T-cell (primary cell): Measurements from ENCODE around the gene MAPKAP1. TPM values are rescaled to one million over a fixed set of nuclear protein-coding genes. Genes with fewer than 3 reads are reported as not detected.

Experiments used
- ATAC-seq, 4 experiments: fragments of 200-7000 bp in 3 of 4; fragments of 150-1000 bp in 1 of 4; cut with Tn5 transposase; replicated peaks in 1 of 4; 1 replicate in 3 of 4; 2 replicates in 1 of 4; pipeline ENCODE4 v1.10.0; 2021; ENCODE audit warnings: moderate library complexity in 3 of 4, mild to moderate bottlenecking in 2 of 4, moderate number of reproducible peaks in 1 of 4
- CTCF ChIA-PET, 2 donors: fragments of 300-600 bp; sonication (Branson Sonifier 250); formaldehyde crosslinking; loops; one replicate each; lab custom pipeline; 2022; ENCODE audit warnings: antibody characterized with exemption in 2 of 2; lab: Charles Lee
- POLR2A ChIA-PET, 2 donors: fragments of 300-600 bp; sonication (Branson Sonifier 250); formaldehyde crosslinking; loops; one replicate each; lab custom pipeline; 2022; ENCODE audit warnings: antibody characterized with exemption in 2 of 2; lab: Charles Lee
- DNase-seq, 35 experiments: peaks; one replicate each; pipeline versions ENCODE4 v3.0.0 to v3.0.0-alpha.2; 2013 to 2023
- H3K27ac ChIP-seq: one replicate; pipeline ENCODE4 v1.5.1; 2013; ENCODE audit warnings: low read length
- H3K27me3 ChIP-seq, 2 experiments: replicated peaks in 1 of 2; 1 replicate in 1 of 2; 2 replicates in 1 of 2; pipeline versions ENCODE4 v1.6.1 to v1.7.0; 2013; ENCODE audit warnings: low read length in 1 of 2, mixed read lengths in 1 of 2; ENCODE audit not compliant: control insufficient read depth in 2 of 2, insufficient read depth in 2 of 2; ENCODE audit errors: extremely low read depth in 1 of 2
- H3K36me3 ChIP-seq, 2 donors: 1 replicate in 1 of 2; 2 replicates in 1 of 2; pipeline versions ENCODE4 v1.6.1 to v1.7.0; 2013; ENCODE audit warnings: low read length in 1 of 2; ENCODE audit not compliant: control insufficient read depth in 2 of 2, insufficient read depth in 1 of 2; ENCODE audit errors: extremely low read depth in 1 of 2
- H3K4me1 ChIP-seq, 2 experiments: 1 replicate in 1 of 2; 2 replicates in 1 of 2; pipeline versions ENCODE4 v1.6.1 to v1.7.0; 2013; ENCODE audit warnings: low read length in 2 of 2, mixed read lengths in 1 of 2; ENCODE audit not compliant: insufficient read depth in 2 of 2, control insufficient read depth in 1 of 2; ENCODE audit errors: extremely low read depth in 1 of 2
- H3K4me3 ChIP-seq, 2 donors: 1 replicate in 1 of 2; 2 replicates in 1 of 2; pipeline versions ENCODE4 v1.5.1 to v1.7.0; 2013; ENCODE audit warnings: mild to moderate bottlenecking in 2 of 2, low read length in 1 of 2, moderate library complexity in 1 of 2; ENCODE audit not compliant: control insufficient read depth in 1 of 2; ENCODE audit errors: extremely low read depth in 1 of 2
- H3K9me3 ChIP-seq: 2 replicates; pipeline ENCODE4 v1.7.0; 2013
- H3K27ac Mint-ChIP-seq, 2 donors: one replicate each; pipeline ENCODE4 v1.8.0; 2020 to 2021; ENCODE audit warnings: mild to moderate bottlenecking in 2 of 2, mixed read lengths in 2 of 2
- H3K27me3 Mint-ChIP-seq, 2 donors: one replicate each; pipeline ENCODE4 v1.8.0; 2021 to 2022; ENCODE audit warnings: mixed read lengths in 2 of 2
- H3K36me3 Mint-ChIP-seq: one replicate; pipeline ENCODE4 v1.8.0; 2021; ENCODE audit warnings: mixed read lengths
- H3K4me1 Mint-ChIP-seq, 3 donors: one replicate each; pipeline ENCODE4 v1.8.0; 2020 to 2022; ENCODE audit warnings: mixed read lengths in 3 of 3, mild to moderate bottlenecking in 1 of 3
- H3K4me3 Mint-ChIP-seq, 3 donors: one replicate each; pipeline ENCODE4 v1.8.0; 2020 to 2022; ENCODE audit warnings: mild to moderate bottlenecking in 3 of 3, mixed read lengths in 3 of 3, moderate library complexity in 3 of 3
- H3K9me3 Mint-ChIP-seq, 3 donors: one replicate each; pipeline ENCODE4 v1.8.0; 2020 to 2022; ENCODE audit warnings: mixed read lengths in 3 of 3
- WGBS: methylation state at CpG from one replicate; pipeline ENCODE4 v1.1.5; 2013; ENCODE audit warnings: missing lambda C conversion rate; ENCODE audit not compliant: insufficient coverage; 5-methylcytosine and 5-hydroxymethylcytosine counted together
- total RNA-seq, 35 experiments: library from RNA in 6 of 35; stranded (reverse) in 6 of 35; fragments of 120-200 nt in 1 of 35; gene quantifications; one replicate each; pipeline versions ENCODE4 v1.2.1 to v1.2.4 and lab custom pipeline; 2013 to 2026

MAPKAP1 gene
- total RNA-seq, 5 donors from 2014 or later (not counting 1 experiment from before 2014, with no cell fraction given), result 50.2 to 60.3 (median 55.6) TPM

DNA sequence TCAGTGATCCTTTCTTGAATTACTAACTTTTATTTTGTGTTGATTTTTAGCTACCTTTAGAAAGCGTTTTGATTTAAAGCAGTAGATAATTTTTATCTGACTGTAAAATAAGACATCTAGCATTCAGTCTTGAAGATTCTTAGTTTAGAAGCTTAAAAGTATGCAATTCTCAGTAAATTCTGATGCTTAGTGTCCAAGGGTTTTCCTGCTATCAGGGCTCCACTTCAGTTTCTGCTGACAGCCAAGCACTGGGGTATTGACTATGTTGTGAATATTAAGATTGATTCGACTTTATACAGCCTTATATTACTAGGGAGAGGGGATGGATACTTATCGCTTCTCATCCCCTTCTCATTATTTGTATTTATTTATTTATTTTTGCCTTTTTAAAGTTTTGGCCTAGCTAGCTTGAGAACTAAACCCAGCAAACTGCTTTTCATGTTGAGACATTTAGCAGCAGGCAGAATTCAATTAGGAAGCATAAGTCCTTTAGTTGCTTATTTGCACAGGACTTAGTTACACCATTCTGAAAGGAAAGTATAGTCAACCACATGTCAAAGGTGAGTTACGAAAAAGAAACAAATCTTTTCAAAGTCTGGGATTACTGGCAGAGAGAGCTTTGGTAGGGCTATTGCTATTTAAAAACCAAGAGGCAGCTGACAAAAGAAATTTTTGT is 43.1 kb upstream of the MAPKAP1 start:
- Histone ChIP-seq H3K27ac (no peak overlapping the region), H3K27me3 (no peaks in the 10 kb centered on the region), H3K4me1 (peaks cover 2 to 14% of the 10 kb centered on the region in 2 experiments), H3K36me3 (no peaks in the 10 kb centered on the region), H3K9me3 (no peaks in the 10 kb centered on the region), H3K4me3 (no peak overlapping the region)
- Mint-ChIP-seq H3K36me3 (peaks cover 3% of the 10 kb centered on the region), H3K4me1 (peaks cover 24 to 49% (median 31%) of the 10 kb centered on the region in 3 donors), H3K4me3 (peak overlapping the region in 2 of 3 donors; percentile 28 to 93), H3K27ac (peak overlapping the region in 1 of 2 donors; percentile 34), H3K9me3 (no peaks in the 10 kb centered on the region), H3K27me3 (no peaks in the 10 kb centered on the region)
- WGBS, result no CpG with 5 or more reads among the region's 4 CpGs
- no peak for ATAC-seq
- DNase-seq, result no peak
- ChIA-PET CTCF (no interaction called here), POLR2A (no interaction called here)

DNA sequence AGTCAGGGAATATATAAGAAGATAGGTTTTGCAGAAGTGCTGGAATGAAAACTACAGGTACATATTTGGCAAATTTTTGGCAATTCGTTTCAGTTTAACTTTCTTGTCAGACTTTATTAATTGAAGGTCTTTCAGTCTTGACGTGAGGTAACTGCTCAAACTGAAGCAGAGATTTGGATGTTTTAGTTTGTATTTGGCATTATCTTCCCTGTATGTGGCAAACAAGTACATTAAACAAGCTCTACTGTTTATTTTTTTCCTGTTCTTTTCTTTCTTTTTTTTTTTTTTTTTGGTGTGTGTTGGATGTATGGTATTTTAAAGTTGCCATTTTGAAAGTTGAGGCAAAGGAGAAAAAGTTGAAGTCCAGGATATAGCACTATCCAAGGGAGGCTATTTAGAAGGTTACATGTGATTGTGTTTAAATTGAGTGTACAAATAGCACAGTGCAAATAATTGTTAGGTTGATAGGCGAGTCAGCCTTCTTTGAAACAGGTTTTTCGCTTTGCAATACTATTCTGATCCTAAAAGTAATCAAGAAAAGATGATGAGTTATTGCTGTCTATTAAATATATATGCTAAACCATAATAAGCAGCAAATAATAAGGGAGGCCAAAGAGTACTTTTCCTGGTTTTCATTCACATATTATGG is 42.4 kb upstream of the MAPKAP1 start:
- H3K4me3 Mint-ChIP-seq, result peak overlapping the region; percentile 88 to 93 (median 89)
- Histone ChIP-seq H3K27me3 (no peaks in the 10 kb centered on the region), H3K4me3 (no peak overlapping the region), H3K27ac (no peak overlapping the region), H3K36me3 (no peaks in the 10 kb centered on the region), H3K9me3 (no peaks in the 10 kb centered on the region), H3K4me1 (peaks cover 2 to 14% of the 10 kb centered on the region in 2 experiments)
- peak overlapping the region in 1 of 2 donors; percentile 72 for H3K27ac Mint-ChIP-seq
- WGBS, result no CpG with 5 or more reads among the region's 4 CpGs
- POLR2A ChIA-PET, result interaction anchor here (0.6 to 0.7 kb wide), 5 partner anchors 10 to 677 kb away, joined by 3 to 5 read pairs (median 3); no protein-coding TSS in a partner anchor
- CTCF ChIA-PET, result interaction anchor here in 1 of 2 donors (0.6 kb wide), 1 partner anchor 79 kb away, joined by 4 read pairs; no protein-coding TSS in a partner anchor
- H3K9me3 Mint-ChIP-seq, result no peaks in the 10 kb centered on the region
- H3K27me3 Mint-ChIP-seq, result no peaks in the 10 kb centered on the region
- peaks cover 24 to 47% (median 31%) of the 10 kb centered on the region in 3 donors for H3K4me1 Mint-ChIP-seq
- DNase-seq, result no peak
- H3K36me3 Mint-ChIP-seq, result peaks cover 3% of the 10 kb centered on the region
- no peak for ATAC-seq

DNA sequence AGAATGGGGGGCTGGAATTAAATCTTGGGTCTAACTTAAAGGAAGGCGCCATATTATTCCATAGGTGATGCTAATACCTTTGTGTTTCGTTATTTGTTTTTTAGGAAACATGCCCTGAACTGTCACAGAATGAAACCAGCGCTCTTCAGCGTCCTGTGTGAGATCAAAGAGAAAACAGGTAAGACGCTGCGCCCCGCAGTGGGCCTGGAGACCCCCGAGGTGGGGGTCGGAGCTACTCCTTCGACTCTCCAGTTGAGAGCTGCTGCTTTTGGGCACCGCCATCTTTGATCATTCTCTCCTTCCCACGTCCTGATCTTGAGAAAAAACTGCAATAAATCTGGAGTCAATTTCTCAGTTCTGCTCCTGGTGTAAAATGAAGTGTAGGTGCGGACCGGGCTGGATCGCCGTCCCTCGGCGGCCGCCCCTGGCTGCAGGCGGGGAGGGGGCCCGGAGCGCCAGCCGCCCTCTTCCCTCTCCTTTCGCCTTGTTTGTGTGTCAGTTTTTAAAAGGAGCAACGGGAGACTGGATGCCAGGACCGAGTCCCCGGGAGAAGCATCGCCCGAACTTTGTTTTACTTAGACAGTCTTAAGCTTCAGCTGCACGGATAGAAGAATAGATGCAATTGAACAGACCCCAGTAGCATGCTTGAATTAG is 41.6 kb upstream of the MAPKAP1 start:
- CTCF ChIA-PET, result interaction anchor here in 1 of 2 donors (0.6 kb wide), 1 partner anchor 78 kb away, joined by 4 read pairs; no protein-coding TSS in a partner anchor

DNA sequence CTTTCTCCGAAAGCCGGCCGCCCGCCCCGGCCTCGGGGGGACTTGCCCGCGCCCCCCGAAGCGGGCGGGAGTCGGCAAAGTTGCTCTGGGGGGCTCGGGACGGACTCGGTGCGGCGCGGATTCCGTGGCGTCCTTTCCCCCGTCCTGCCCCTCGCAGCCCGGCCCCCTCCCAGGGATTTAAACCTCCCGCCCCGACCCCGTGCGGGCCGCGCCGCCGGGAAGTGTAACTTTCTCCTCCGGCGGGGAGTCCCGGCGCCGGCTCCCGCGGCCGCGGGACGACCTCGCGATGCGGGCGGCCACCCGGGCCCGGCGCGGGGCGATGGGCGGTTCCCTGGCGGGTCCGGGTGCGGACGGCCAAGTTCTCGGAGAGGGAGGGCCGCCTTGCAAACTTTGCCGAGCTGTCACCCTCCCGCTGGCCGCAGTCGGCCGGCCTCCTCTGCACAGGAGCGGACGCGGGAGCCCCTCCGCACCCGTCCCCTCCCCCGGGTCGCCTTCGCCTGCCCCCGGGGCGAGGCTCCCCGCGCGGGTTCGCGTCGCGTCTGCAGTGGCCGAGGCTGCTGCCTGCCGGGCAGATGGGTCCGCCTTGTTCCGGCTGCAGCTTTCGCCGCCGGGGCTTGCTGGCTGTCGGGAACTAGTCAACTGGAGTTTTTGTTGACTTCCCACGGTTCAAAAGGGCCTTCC is 40.9 kb upstream of the MAPKAP1 start:
- Histone ChIP-seq H3K4me1 (peaks cover 2 to 14% of the 10 kb centered on the region in 2 experiments), H3K9me3 (no peaks in the 10 kb centered on the region), H3K4me3 (peak overlapping the region; percentile 72 to 92), H3K27me3 (no peaks in the 10 kb centered on the region), H3K36me3 (no peaks in the 10 kb centered on the region), H3K27ac (no peak overlapping the region)
- DNase-seq (peak in 22 of 35 experiments; percentile 1 to 47 (median 10)), ATAC-seq (no peak)
- peaks cover 24 to 47% (median 31%) of the 10 kb centered on the region in 3 donors for H3K4me1 Mint-ChIP-seq
- ChIA-PET POLR2A (no interaction called here), CTCF (no interaction called here)
- H3K36me3 Mint-ChIP-seq, result no peaks in the 10 kb centered on the region
- peak overlapping the region in 1 of 2 donors; percentile 72 for H3K27ac Mint-ChIP-seq
- peak overlapping the region; percentile 88 to 93 (median 89) for H3K4me3 Mint-ChIP-seq
- H3K9me3 Mint-ChIP-seq, result no peaks in the 10 kb centered on the region
- WGBS, result under 1% methylated on average over 79 of the region's 88 CpGs
- H3K27me3 Mint-ChIP-seq, result no peaks in the 10 kb centered on the region

More for the DNA sequence above, 41.6 kb upstream of the MAPKAP1 start:
- H3K27ac Mint-ChIP-seq, result peak overlapping the region; percentile 55 to 76
- Histone ChIP-seq H3K36me3 (no peaks in the 10 kb centered on the region), H3K27me3 (no peaks in the 10 kb centered on the region), H3K4me1 (peaks cover 2 to 14% of the 10 kb centered on the region in 2 experiments), H3K4me3 (peak overlapping the region; percentile 72 to 92), H3K27ac (no peak overlapping the region), H3K9me3 (no peaks in the 10 kb centered on the region)
- peak overlapping the region; percentile 88 to 93 (median 89) for H3K4me3 Mint-ChIP-seq
- no peaks in the 10 kb centered on the region for H3K9me3 Mint-ChIP-seq
- POLR2A ChIA-PET, result interaction anchor here (0.6 to 0.7 kb wide), 5 partner anchors 11 to 676 kb away, joined by 3 to 5 read pairs (median 3); no protein-coding TSS in a partner anchor
- peaks cover 24 to 47% (median 31%) of the 10 kb centered on the region in 3 donors for H3K4me1 Mint-ChIP-seq
- DNase-seq (peak in 7 of 35 experiments; percentile 7 to 43 (median 12)), ATAC-seq (no peak)
- H3K36me3 Mint-ChIP-seq, result no peaks in the 10 kb centered on the region
- 47% methylated on average over 30 of the region's 30 CpGs for WGBS
- no peaks in the 10 kb centered on the region for H3K27me3 Mint-ChIP-seq

DNA sequence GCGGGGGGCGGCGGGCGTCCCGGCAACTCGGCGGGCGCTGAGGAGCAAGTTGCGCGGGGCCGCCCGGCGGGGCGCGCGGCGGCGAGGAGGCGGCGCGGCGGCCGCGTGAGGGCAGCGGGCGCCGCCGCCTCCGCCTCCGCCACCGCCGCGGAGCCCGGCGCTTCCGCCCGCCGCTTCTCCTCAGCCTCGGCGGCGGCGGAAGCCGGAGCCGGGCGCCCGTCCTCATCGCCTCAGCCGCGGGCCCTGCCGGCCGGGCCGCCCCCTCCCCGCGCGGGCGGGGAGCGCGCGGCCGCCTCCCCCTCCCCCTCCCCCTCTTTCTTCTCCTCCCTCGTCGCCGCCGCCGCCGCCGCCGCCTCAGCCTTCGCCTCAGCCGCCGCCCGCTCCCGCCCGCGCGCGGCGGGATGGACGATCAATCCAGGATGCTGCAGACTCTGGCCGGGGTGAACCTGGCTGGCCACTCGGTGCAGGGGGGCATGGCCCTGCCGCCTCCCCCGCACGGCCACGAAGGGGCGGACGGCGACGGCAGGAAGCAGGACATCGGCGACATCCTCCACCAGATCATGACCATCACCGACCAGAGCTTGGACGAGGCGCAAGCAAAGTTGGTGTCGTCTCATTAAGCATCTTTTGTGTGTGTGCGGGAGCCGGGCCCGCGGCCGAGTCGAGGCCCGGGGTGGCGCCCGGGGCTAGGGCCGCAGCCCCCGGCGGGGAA is 40.2 kb upstream of the MAPKAP1 start, which contains the start of gene PBX3:
TSS of gene PBX3 (plus strand) at position 321 of the 712 bp plus-strand sequence.
- Mint-ChIP-seq H3K4me3 (peak within 1 kb of the TSS; percentile 92 to 98 (median 93)), H3K9me3 (no peaks in the 10 kb centered on the region), H3K27me3 (no peaks in the 10 kb centered on the region), H3K27ac (peak within 1 kb of the TSS; percentile 81 to 92), H3K4me1 (peaks cover 24 to 45% (median 28%) of the 10 kb centered on the region in 3 donors), H3K36me3 (no peaks in the 10 kb centered on the region)
- DNase-seq (peak in 34 of 35 experiments; percentile 5 to 72 (median 37)), ATAC-seq (peak; percentile 17 to 48 (median 40))
- under 1% methylated on average over 83 of the region's 107 CpGs for WGBS
- Histone ChIP-seq H3K36me3 (no peaks in the 10 kb centered on the region), H3K27me3 (no peaks in the 10 kb centered on the region), H3K9me3 (no peaks in the 10 kb centered on the region), H3K4me1 (peaks cover 2 to 14% of the 10 kb centered on the region in 2 experiments), H3K4me3 (peak within 1 kb of the TSS; percentile 81 to 92), H3K27ac (peak within 1 kb of the TSS; percentile 13)
- ChIA-PET POLR2A (no interaction called here), CTCF (no interaction called here)
